MM.1S (cell line): ENCODE results near the gene TICAM1.

Experiments
- DNase-seq: peaks from one replicate; pipeline ENCODE4 v3.0.0-alpha.2; 2015
- H2AFZ ChIP-seq: fragments of 300-600 bp; sonication (generic); 2 replicates; pipeline ENCODE4 v1.6.0; 2016; ENCODE audit warnings: antibody characterized with exemption, low read length
- H3F3A ChIP-seq: fragments of 300-600 bp; sonication (generic); 2 replicates; pipeline ENCODE4 v1.6.1; 2016; ENCODE audit warnings: mild to moderate bottlenecking, antibody characterized with exemption, low read length, moderate library complexity, mixed read lengths; ENCODE audit not compliant: insufficient read depth
- H3K27ac ChIP-seq: fragments of 300-600 bp; sonication (generic); 2 replicates; pipeline ENCODE4 v1.5.1; 2016; ENCODE audit warnings: mild to moderate bottlenecking, low read length
- H3K27me3 ChIP-seq: fragments of 300-600 bp; sonication (generic); replicated peaks from 2 replicates; pipeline ENCODE4 v1.6.0; 2016; ENCODE audit warnings: low read length; ENCODE audit not compliant: insufficient read depth
- H3K36me3 ChIP-seq: fragments of 300-600 bp; sonication (generic); replicated peaks from 2 replicates; pipeline ENCODE4 v1.6.1; 2016; ENCODE audit warnings: mild to moderate bottlenecking, low read length, mixed read lengths; ENCODE audit not compliant: insufficient read depth
- H3K4me1 ChIP-seq: fragments of 300-600 bp; sonication (generic); 2 replicates; pipeline ENCODE4 v1.6.1; 2016; ENCODE audit warnings: low read length, mixed read lengths
- H3K4me2 ChIP-seq: fragments of 300-600 bp; sonication (generic); 2 replicates; pipeline ENCODE4 v1.6.0; 2016; ENCODE audit warnings: low read depth, low read length
- H3K4me3 ChIP-seq: fragments of 300-600 bp; sonication (generic); 2 replicates; pipeline ENCODE4 v1.5.1; 2016; ENCODE audit warnings: low read length, mixed read lengths
- H3K79me2 ChIP-seq: fragments of 300-600 bp; sonication (generic); 2 replicates; pipeline ENCODE4 v1.6.1; 2016; ENCODE audit warnings: mixed run types, low read length, mixed read lengths
- H3K9ac ChIP-seq: fragments of 300-600 bp; sonication (generic); 2 replicates; pipeline ENCODE4 v1.6.1; 2016; ENCODE audit warnings: low read length, mixed read lengths
- H3K9me2 ChIP-seq: fragments of 300-600 bp; sonication (generic); replicated peaks from 2 replicates; pipeline ENCODE4 v1.6.1; 2016; ENCODE audit warnings: mild to moderate bottlenecking, low read length, mixed read lengths; ENCODE audit not compliant: insufficient read depth
- H3K9me3 ChIP-seq: fragments of 300-600 bp; sonication (generic); replicated peaks from 2 replicates; pipeline ENCODE4 v1.6.1; 2016; ENCODE audit warnings: mild to moderate bottlenecking, low read length, mixed read lengths; ENCODE audit not compliant: insufficient read depth
- H4K20me1 ChIP-seq: fragments of 300-600 bp; sonication (generic); 2 replicates; pipeline ENCODE4 v1.6.1; 2016; ENCODE audit warnings: mild to moderate bottlenecking, low read length, moderate library complexity, mixed read lengths; ENCODE audit not compliant: insufficient read depth
- CTCF ChIP-seq: fragments of 300-600 bp; sonication (generic); IDR thresholded peaks from 2 replicates; pipeline ENCODE4 v1.5.1; 2016; ENCODE audit warnings: antibody characterized with exemption, low read length, mixed read lengths
- EZH2 ChIP-seq: fragments of 300-600 bp; sonication (generic); optimal IDR thresholded peaks from 2 replicates; pipeline ENCODE3; 2017; ENCODE audit warnings: low read depth, mild to moderate bottlenecking, antibody characterized with exemption, low read length, mixed read lengths
- EZH2phosphoT487 ChIP-seq: fragments of 300-600 bp; sonication (generic); IDR thresholded peaks from 2 replicates; pipeline ENCODE4 v1.6.1; 2018; ENCODE audit warnings: antibody characterized with exemption, low read length

The TICAM1 gene

GRCh38 chr19:4803736-4804695, 27.5 kb downstream of the TICAM1 start:
- Histone ChIP-seq H2AFZ (no peak overlapping the region), H3K36me3 (no peaks in the 10 kb centered on the region), H3K9ac (no peak overlapping the region), H3K4me3 (no peak overlapping the region), H3K27ac (no peak overlapping the region), H3F3A (peaks cover 6% of the 10 kb centered on the region), H3K27me3 (no peaks in the 10 kb centered on the region), H3K4me2 (no peak overlapping the region), H3K79me2 (no peaks in the 10 kb centered on the region), H4K20me1 (no peaks in the 10 kb centered on the region), H3K9me3 (no peaks in the 10 kb centered on the region), H3K4me1 (no peaks in the 10 kb centered on the region), H3K9me2 (no peaks in the 10 kb centered on the region)
- no peak for TF ChIP-seq EZH2phosphoT487
- peak; percentile 95 for TF ChIP-seq CTCF
- no peak for TF ChIP-seq EZH2
- peak; percentile 67 for DNase-seq

- Histone ChIP-seq H3K4me1 (no peaks in the 10 kb centered on the region), H3K27me3 (no peaks in the 10 kb centered on the region), H3K9me2 (no peaks in the 10 kb centered on the region), H3K4me3 (no peak overlapping the region), H3K4me2 (no peak overlapping the region), H2AFZ (0 out of 2 replicates have a peak overlapping the region, but pooled peaks have one; percentile 38), H3K36me3 (no peaks in the 10 kb centered on the region), H4K20me1 (no peaks in the 10 kb centered on the region), H3F3A (peaks cover 6% of the 10 kb centered on the region), H3K27ac (no peak overlapping the region), H3K9ac (no peak overlapping the region), H3K9me3 (no peaks in the 10 kb centered on the region), H3K79me2 (no peaks in the 10 kb centered on the region)
- TF ChIP-seq CTCF, result no peak
- TF ChIP-seq EZH2, result no peak
- TF ChIP-seq EZH2phosphoT487, result no peak
- no peak for DNase-seq
Measured at GRCh38 chr19:4802711-4803110, 28.8 kb downstream of the TICAM1 start.

GRCh38 chr19:4801085-4801619, 30.4 kb downstream of the TICAM1 start:
- 0 out of 2 replicates have a peak, but pooled peaks cover 6% of the 10 kb centered on the region for H3K36me3 ChIP-seq
- H2AFZ ChIP-seq, result no peak overlapping the region
- H3K9me3 ChIP-seq, result no peaks in the 10 kb centered on the region
- no peaks in the 10 kb centered on the region for H3K27me3 ChIP-seq
- DNase-seq, result no peak
- H3F3A ChIP-seq, result peaks cover 6% of the 10 kb centered on the region
- H3K79me2 ChIP-seq, result peaks cover 6% of the 10 kb centered on the region; the same call in 1 of the 2 replicates
- H3K27ac ChIP-seq, result no peak overlapping the region
- no peak overlapping the region for H3K9ac ChIP-seq
- H3K4me2 ChIP-seq, result no peak overlapping the region
- no peaks in the 10 kb centered on the region for H4K20me1 ChIP-seq
- H3K4me1 ChIP-seq, result no peaks in the 10 kb centered on the region
- TF ChIP-seq EZH2, result no peak
- no peak for TF ChIP-seq CTCF
- no peak for TF ChIP-seq EZH2phosphoT487
- H3K9me2 ChIP-seq, result no peaks in the 10 kb centered on the region
- no peak overlapping the region for H3K4me3 ChIP-seq
